Fibroblast of lung (primary cell): ENCODE data around the gene PCGF3. TPM values are rescaled to one million over a fixed set of nuclear protein-coding genes. Genes with fewer than 3 reads are reported as not detected.
A peak's percentile ranks its signal among the peaks of the same experiment; 100 is the strongest.

Experiments used
- DNase-seq, 2 donors: peaks; one replicate each; pipeline versions ENCODE4 v3.0.0 to v3.0.0-alpha.2; 2010; ENCODE audit warnings: low read depth in 2 of 2
- H2AFZ ChIP-seq: 2 replicates; pipeline ENCODE4 v1.5.1; 2012; ENCODE audit warnings: low read length, control low read depth, inconsistent platforms
- H3K27ac ChIP-seq: 2 replicates; pipeline ENCODE4 v1.5.1; 2011; ENCODE audit warnings: low read length, control low read depth; ENCODE audit not compliant: insufficient read depth
- H3K27me3 ChIP-seq: 2 replicates; pipeline ENCODE4 v1.5.1; 2011; ENCODE audit warnings: mild to moderate bottlenecking, low read length; ENCODE audit not compliant: control insufficient read depth, insufficient read depth
- H3K36me3 ChIP-seq: 2 replicates; pipeline ENCODE4 v1.5.1; 2011; ENCODE audit warnings: low read length; ENCODE audit not compliant: control insufficient read depth, insufficient read depth
- H3K4me1 ChIP-seq: 2 replicates; pipeline ENCODE4 v1.5.1; 2011; ENCODE audit warnings: low read length; ENCODE audit not compliant: control insufficient read depth, insufficient read depth; ENCODE audit errors: extremely low read depth
- H3K4me2 ChIP-seq: 2 replicates; pipeline ENCODE4 v1.5.1; 2011; ENCODE audit warnings: low read length, control low read depth; ENCODE audit not compliant: insufficient read depth; ENCODE audit errors: extremely low read depth
- H3K4me3 ChIP-seq, 4 experiments: fragments of 200-600 bp in 1 of 4; sonication (generic) in 1 of 4; replicated peaks in 1 of 4; 2 replicates each; pipeline ENCODE4 v1.5.1; 2011 to 2016; ENCODE audit warnings: low read length in 4 of 4, low read depth in 3 of 4, mild to moderate bottlenecking in 3 of 4, control low read depth in 2 of 4, inconsistent platforms in 1 of 4, mixed read lengths in 1 of 4; ENCODE audit not compliant: insufficient read depth in 1 of 4; ENCODE audit errors: control extremely low read depth in 1 of 4
- H3K79me2 ChIP-seq: 2 replicates; pipeline ENCODE4 v1.5.1; 2012; ENCODE audit warnings: mild to moderate bottlenecking, low read length, inconsistent platforms; ENCODE audit not compliant: control insufficient read depth, insufficient read depth
- H3K9ac ChIP-seq: 2 replicates; pipeline ENCODE4 v1.5.1; 2011; ENCODE audit warnings: mild to moderate bottlenecking, low read length, control low read depth; ENCODE audit not compliant: insufficient read depth
- H3K9me3 ChIP-seq: 2 replicates; pipeline ENCODE4 v1.5.1; 2012; ENCODE audit warnings: low read depth, low read length; ENCODE audit not compliant: control insufficient read depth, insufficient read depth
- H4K20me1 ChIP-seq: 2 replicates; pipeline ENCODE4 v1.5.1; 2011; ENCODE audit warnings: low read length; ENCODE audit not compliant: control insufficient read depth, insufficient read depth; ENCODE audit errors: extremely low read depth
- CTCF ChIP-seq, 2 donors: IDR thresholded peaks in 1 of 2; conservative IDR thresholded peaks in 1 of 2; 1 replicate in 1 of 2; 2 replicates in 1 of 2; pipeline ENCODE4 v1.5.1; 2011 to 2012; ENCODE audit warnings: low read length in 2 of 2, control low read depth in 1 of 2, inconsistent platforms in 1 of 2, low read depth in 1 of 2, mild to moderate bottlenecking in 1 of 2
- EZH2 ChIP-seq: IDR thresholded peaks from 2 replicates; pipeline ENCODE4 v1.5.1; 2012; ENCODE audit warnings: low read length, control low read depth, mild to moderate bottlenecking; ENCODE audit errors: missing control alignments
- polyA plus RNA-seq, 2 donors: library from polyadenylated mRNA; depleted of rRNA in 1 of 2; stranded (reverse) in 1 of 2; unstranded in 1 of 2; fragments of >200 nt; gene quantifications; 2 replicates each; pipeline ENCODE4 v1.2.1, GENCODE V29; 2011 to 2012; ENCODE audit warnings: missing spikeins in 1 of 2
- total RNA-seq: library from RNA; depleted of rRNA; stranded (reverse); fragments of >200 nt; gene quantifications from 2 replicates; pipeline ENCODE4 v1.2.1, GENCODE V29; 2014

PCGF3 gene
- total and polyA plus RNA-seq, 2 donors (not counting 1 experiment from before 2014, with no cell fraction given), result 24.8 to 27.1 TPM

- no peaks in the 10 kb centered on the region for H3K4me1 ChIP-seq
- no peaks in the 10 kb centered on the region for H3K27me3 ChIP-seq
- TF ChIP-seq CTCF (conservative IDR thresholded peaks at IDR 0.05 in 1 of 2, IDR thresholded peaks at IDR 0.05 in 1 of 2; ENCODE audit: low read depth in 1 of 2, low read length in 2 of 2) (no peak), EZH2 (no peak)
- DNase-seq, result peak in 1 of 2 donors; percentile 48
- H3K4me3 ChIP-seq, result no peak overlapping the region
- no peaks in the 10 kb centered on the region for H3K79me2 ChIP-seq
- no peaks in the 10 kb centered on the region for H3K9me3 ChIP-seq
- no peak overlapping the region for H3K9ac ChIP-seq
- peak overlapping the region; percentile 13 for H3K4me2 ChIP-seq
- H2AFZ ChIP-seq, result no peak overlapping the region
- H4K20me1 ChIP-seq, result no peaks in the 10 kb centered on the region
- peaks cover 14% of the 10 kb centered on the region for H3K36me3 ChIP-seq
- H3K27ac ChIP-seq, result peak overlapping the region; percentile 43
Measured at GRCh38 chr4:740656-741282, 35.1 kb downstream of the PCGF3 start.

- TF ChIP-seq CTCF (conservative IDR thresholded peaks at IDR 0.05 in 1 of 2, IDR thresholded peaks at IDR 0.05 in 1 of 2; ENCODE audit: low read depth in 1 of 2, low read length in 2 of 2), result no peak
- H2AFZ ChIP-seq, result no peak overlapping the region
Measured at GRCh38 chr4:742096-742741, 36.6 kb downstream of the PCGF3 start.

GRCh38 chr4:742742-743311 is 37.2 kb downstream of the PCGF3 start:
- Histone ChIP-seq H2AFZ (no peak overlapping the region), H3K9ac (no peak overlapping the region), H3K27me3 (no peaks in the 10 kb centered on the region), H4K20me1 (no peaks in the 10 kb centered on the region), H3K4me3 (no peak overlapping the region), H3K4me1 (no peaks in the 10 kb centered on the region), H3K27ac (no peak overlapping the region), H3K9me3 (no peaks in the 10 kb centered on the region), H3K4me2 (no peak overlapping the region), H3K79me2 (no peaks in the 10 kb centered on the region), H3K36me3 (peaks cover 13% of the 10 kb centered on the region)
- TF ChIP-seq EZH2 (no peak), CTCF (conservative IDR thresholded peaks at IDR 0.05 in 1 of 2, IDR thresholded peaks at IDR 0.05 in 1 of 2; ENCODE audit: low read depth in 1 of 2, low read length in 2 of 2) (peak; percentile 71 to 73)
- DNase-seq, result peak in 1 of 2 donors; percentile 45

More at GRCh38 chr4:742096-742741, 36.6 kb downstream of the PCGF3 start:
- no peaks in the 10 kb centered on the region for H3K79me2 ChIP-seq
- H3K36me3 ChIP-seq, result peaks cover 14% of the 10 kb centered on the region
- no peaks in the 10 kb centered on the region for H3K4me1 ChIP-seq
- no peak overlapping the region for H3K4me2 ChIP-seq
- no peak overlapping the region for H3K9ac ChIP-seq
- H3K9me3 ChIP-seq, result no peaks in the 10 kb centered on the region
- no peaks in the 10 kb centered on the region for H3K27me3 ChIP-seq
- H3K27ac ChIP-seq, result no peak overlapping the region
- no peak overlapping the region for H3K4me3 ChIP-seq
- H4K20me1 ChIP-seq, result no peaks in the 10 kb centered on the region
- no peak for DNase-seq
